Endothelial cell of umbilical vein (primary cell): ENCODE data around the gene TBX1. TPM values are rescaled to one million over a fixed set of nuclear protein-coding genes. Genes with fewer than 3 reads are reported as not detected.

Source experiments
- BruUV-seq: library from RNA; stranded (reverse); fragments of 400-500 nt; replicated peaks from 2 replicates; lab custom pipeline; 2021; lab: Mats Ljungman, UMichigan
- CTCF ChIA-PET: fragments of 300-600, 350-600 bp; sonication (Branson Sonifier 250); formaldehyde crosslinking; loops from one replicate; lab custom pipeline; 2021; ENCODE audit warnings: antibody characterized with exemption, inconsistent platforms; lab: Charles Lee
- POLR2A ChIA-PET: fragments of 300-600, 350-600 bp; sonication (Branson Sonifier 250); formaldehyde crosslinking; loops from one replicate; lab custom pipeline; 2021; ENCODE audit warnings: antibody characterized with exemption, inconsistent platforms; lab: Charles Lee
- DNase-seq: peaks from one replicate; pipeline ENCODE4 v3.0.0-alpha.2; 2011; ENCODE audit warnings: low read depth, low spot score
- FAIRE-seq: peaks from 2 replicates; lab custom pipeline; 2011; peaks lifted over from hg19 to GRCh38; lab: Jason Lieb, UNC
- H2AFZ ChIP-seq: 2 replicates; pipeline ENCODE4 v1.6.0; 2012; ENCODE audit warnings: low read depth, low read length, control low read depth, inconsistent platforms
- H3K27ac ChIP-seq: 2 replicates; pipeline ENCODE4 v1.5.1; 2011; ENCODE audit warnings: low read depth, mild to moderate bottlenecking, control low read depth, low read length, moderate library complexity; ENCODE audit not compliant: insufficient read depth
- H3K27me3 ChIP-seq, 2 experiments: 2 replicates each; pipeline versions ENCODE4 v1.6.0 to v1.6.1; 2011; ENCODE audit warnings: low read length in 2 of 2, mixed read lengths in 1 of 2; ENCODE audit not compliant: control insufficient read depth in 2 of 2, insufficient read depth in 2 of 2
- H3K36me3 ChIP-seq, 2 experiments: 2 replicates in 1 of 2; 3 replicates in 1 of 2; pipeline ENCODE4 v1.5.1; 2011; ENCODE audit warnings: low read length in 2 of 2, mild to moderate bottlenecking in 1 of 2, moderate library complexity in 1 of 2; ENCODE audit not compliant: control insufficient read depth in 2 of 2, insufficient read depth in 2 of 2; ENCODE audit errors: extremely low read depth in 1 of 2
- H3K4me1 ChIP-seq: 3 replicates; pipeline ENCODE4 v1.5.1; 2011; ENCODE audit warnings: mild to moderate bottlenecking, low read length; ENCODE audit not compliant: control insufficient read depth, insufficient read depth; ENCODE audit errors: extremely low read depth
- H3K4me2 ChIP-seq: 2 replicates; pipeline ENCODE4 v1.6.1; 2011; ENCODE audit warnings: low read length, control low read depth, mixed read lengths; ENCODE audit not compliant: insufficient read depth
- H3K4me3 ChIP-seq, 3 experiments: fragments of 200-600 bp in 1 of 3; sonication (generic), shearing (Covaris generic) in 1 of 3; replicated peaks in 1 of 3; 2 replicates each; pipeline ENCODE4 v1.5.1; 2011 to 2016; ENCODE audit warnings: control low read depth in 3 of 3, low read length in 3 of 3, mild to moderate bottlenecking in 2 of 3, inconsistent platforms in 1 of 3, low read depth in 1 of 3, moderate library complexity in 1 of 3; ENCODE audit not compliant: insufficient read depth in 1 of 3
- H3K79me2 ChIP-seq: 2 replicates; pipeline ENCODE4 v1.6.0; 2012; ENCODE audit warnings: low read length, inconsistent platforms; ENCODE audit not compliant: control insufficient read depth, insufficient read depth
- H3K9ac ChIP-seq: replicated peaks from 2 replicates; pipeline ENCODE3; 2011; ENCODE audit warnings: low read length, control low read depth; ENCODE audit not compliant: insufficient read depth; ENCODE audit errors: extremely low read depth
- H3K9me1 ChIP-seq: replicated peaks from 3 replicates; pipeline ENCODE4 v1.6.0; 2011; ENCODE audit warnings: mild to moderate bottlenecking, low read length; ENCODE audit not compliant: control insufficient read depth, insufficient read depth; ENCODE audit errors: extremely low read depth
- H3K9me3 ChIP-seq: replicated peaks from 2 replicates; pipeline ENCODE4 v1.5.1; 2012; ENCODE audit warnings: low read length, inconsistent platforms; ENCODE audit not compliant: control insufficient read depth, insufficient read depth
- H4K20me1 ChIP-seq: replicated peaks from 2 replicates; pipeline ENCODE3; 2011; ENCODE audit warnings: mild to moderate bottlenecking, low read length; ENCODE audit not compliant: control insufficient read depth, insufficient read depth; ENCODE audit errors: extremely low read depth
- EZH2 ChIP-seq: IDR thresholded peaks from 2 replicates; pipeline ENCODE4 v1.6.1; 2012; ENCODE audit warnings: borderline replicate concordance, low read depth, mild to moderate bottlenecking, moderate library complexity, low read length, inconsistent platforms; ENCODE audit not compliant: severe bottlenecking
- FOS ChIP-seq: IDR thresholded peaks from 2 replicates; pipeline ENCODE4 v1.6.1; 2011; ENCODE audit warnings: mild to moderate bottlenecking, low read length, moderate library complexity, borderline replicate concordance; ENCODE audit not compliant: insufficient read depth
- GATA2 ChIP-seq: IDR thresholded peaks from 2 replicates; pipeline ENCODE4 v1.7.0; 2011; ENCODE audit warnings: low read depth, mild to moderate bottlenecking, moderate library complexity, mixed read lengths, low read length; ENCODE audit not compliant: insufficient read length, insufficient read depth
- JUN ChIP-seq: IDR thresholded peaks from 2 replicates; pipeline ENCODE4 v1.6.1; 2011; ENCODE audit warnings: borderline replicate concordance, low read depth; ENCODE audit not compliant: insufficient read length, insufficient read depth
- MAX ChIP-seq: IDR thresholded peaks from 2 replicates; pipeline ENCODE4 v1.6.1; 2011; ENCODE audit not compliant: insufficient read depth, insufficient read length
- MYC ChIP-seq: IDR thresholded peaks from one replicate; pipeline ENCODE4 v1.6.1; 2011; ENCODE audit warnings: mild to moderate bottlenecking, low read depth, low read length
- POLR2A ChIP-seq: IDR thresholded peaks from 2 replicates; pipeline ENCODE4 v1.6.1; 2012; ENCODE audit warnings: low read depth, mild to moderate bottlenecking, control low read depth, low read length
- POLR2AphosphoS5 ChIP-seq: IDR thresholded peaks from 2 replicates; pipeline ENCODE4 v1.6.1; 2012; ENCODE audit warnings: low read depth, mild to moderate bottlenecking, control low read depth, low read length, moderate library complexity; ENCODE audit not compliant: insufficient read depth
- dilution Hi-C: fragments of 300-500 bp; cut with MboI; formaldehyde crosslinking; loops from one replicate; pipeline ENCODE4 v1.15.0; 2019; ENCODE audit warnings: low sequenced_read_pairs; ENCODE audit not compliant: extremely low pct_ligation_motif_present
- intact Hi-C: fragments of 100-400 bp; cut with micrococcal nuclease; formaldehyde crosslinking; loops from one replicate; pipeline ENCODE4 v1.10.0; 2022
- polyA plus RNA-seq, 4 experiments: library from polyadenylated mRNA; depleted of rRNA in 3 of 4; stranded (reverse) in 3 of 4; unstranded in 1 of 4; fragments of >200 nt; gene quantifications; 2 replicates each; pipeline versions ENCODE4 v1.2.1 to v1.2.3, GENCODE V29; 2011 to 2012; ENCODE audit warnings: missing spikeins in 1 of 4
- total RNA-seq: library from RNA; stranded (reverse); gene quantifications from 2 replicates; pipeline ENCODE4 v1.2.3, GENCODE V29; 2021

The TBX1 gene
- total and polyA plus RNA-seq, 2 donors (not counting 3 experiments of a cell fraction or from before 2014, with no cell fraction given) = 11.0 to 30.2 TPM

GRCh38 chr22:19758896-19759426 is 1.6 kb upstream of the TBX1 start:
- Histone ChIP-seq H4K20me1 (no peaks in the 10 kb centered on the region), H3K79me2 (peaks cover 26% of the 10 kb centered on the region), H2AFZ (no peak overlapping the region), H3K27me3 (peaks cover 34 to 59% of the 10 kb centered on the region in 2 experiments), H3K4me3 (peak overlapping the region in 1 of 3 experiments; percentile 13), H3K9me1 (no peaks in the 10 kb centered on the region), H3K4me2 (no peak overlapping the region), H3K9me3 (no peaks in the 10 kb centered on the region), H3K4me1 (peaks cover 14% of the 10 kb centered on the region), H3K36me3 (no peaks in the 10 kb centered on the region), H3K27ac (no peak overlapping the region), H3K9ac (no peak overlapping the region)
- CTCF ChIA-PET = interaction anchor here (1.2 to 1.4 kb wide), 2 partner anchors 28 to 151 kb away, joined by 4 to 5 read pairs; no protein-coding TSS in a partner anchor
- no peak for DNase-seq
- BruUV-seq = no TSS peak
- dilution Hi-C loops = no loop called here
- no peak for FAIRE-seq
- intact Hi-C loops = loop anchor here (5.0 kb wide), 1 partner anchor 93 kb away; the partner anchor contains the start of genes GNB1L and RTL10
- no peak for TF ChIP-seq GATA2
- no peak for TF ChIP-seq JUN
- no peak for TF ChIP-seq POLR2AphosphoS5
- no peak for TF ChIP-seq FOS
- no peak for TF ChIP-seq MAX
- POLR2A ChIA-PET = no interaction called here

GRCh38 chr22:19759427-19760057 is 1.0 kb upstream of the TBX1 start:
- TF ChIP-seq JUN (no peak), MYC (no peak), EZH2 (peak; percentile 45), FOS (no peak), GATA2 (no peak), POLR2A (no peak)
- H3K9me1 ChIP-seq = no peaks in the 10 kb centered on the region
- H3K4me2 ChIP-seq = peak overlapping the region; percentile 75
- dilution Hi-C loops = no loop called here
- CTCF ChIA-PET = interaction anchor here (1.2 to 4.4 kb wide), 2 partner anchors 29 to 151 kb away, joined by 5 to 18 read pairs; no protein-coding TSS in a partner anchor
- peak overlapping the region; percentile 27 to 52 (median 32) for H3K4me3 ChIP-seq
- no peak for FAIRE-seq
- DNase-seq = no peak
- H3K27me3 ChIP-seq = peaks cover 28 to 54% of the 10 kb centered on the region in 2 experiments
- no peak overlapping the region for H3K27ac ChIP-seq
- intact Hi-C loops = loop anchor here (5.0 kb wide), 1 partner anchor 93 kb away; the partner anchor contains the start of genes GNB1L and RTL10
- H3K79me2 ChIP-seq = peaks cover 30% of the 10 kb centered on the region
- no peaks in the 10 kb centered on the region for H3K9me3 ChIP-seq
- POLR2A ChIA-PET = no interaction called here
- H3K4me1 ChIP-seq = peaks cover 14% of the 10 kb centered on the region
- H4K20me1 ChIP-seq = no peaks in the 10 kb centered on the region
- H2AFZ ChIP-seq = peak overlapping the region; percentile 35
- BruUV-seq = no TSS peak
- peak overlapping the region; percentile 15 for H3K9ac ChIP-seq
- no peaks in the 10 kb centered on the region for H3K36me3 ChIP-seq
